Measurements from ENCODE around the gene STT3A.

GRCh38 chr11:125594958-125595357 lies 2.3 kb downstream of the STT3A start:
- TF ChIP-seq CTCF (conservative IDR thresholded peaks at IDR 0.05; ENCODE audit: low read depth in 2 of 2): no peak
- no peak for TF ChIP-seq EZH2phosphoT487 (IDR thresholded peaks at IDR 0.05; ENCODE audit: unreplicated experiment)
- no peak for TF ChIP-seq POLR2AphosphoS5 (IDR thresholded peaks at IDR 0.05; ENCODE audit: low read depth)

Data from GM23338 (cell line).